Gastroesophageal sphincter (tissue), 3 donors: ENCODE measurements around the gene SIGLEC6.

ENCODE experiments used
- CTCF ChIP-seq, 4 experiments: fragments of 200-600 bp in 2 of 4; fragments of 450-650 bp in 2 of 4; sonication (generic) in 1 of 4; IDR thresholded peaks; one replicate each; pipeline ENCODE4 v1.5.1; 2017 to 2019; ENCODE audit warnings: antibody characterized with exemption in 4 of 4, mild to moderate bottlenecking in 2 of 4, moderate library complexity in 2 of 4
- POLR2A ChIP-seq, 2 donors: fragments of 450-650 bp; IDR thresholded peaks; one replicate each; pipeline ENCODE4 v1.6.1; 2017; ENCODE audit warnings: antibody characterized with exemption in 2 of 2, mild to moderate bottlenecking in 2 of 2, moderate library complexity in 1 of 2

GRCh38 chr19:51470966-51471365 is 60.5 kb downstream of the SIGLEC6 start:
- TF ChIP-seq CTCF (IDR thresholded peaks at IDR 0.05), result no peak
- TF ChIP-seq POLR2A (IDR thresholded peaks at IDR 0.05), result no peak
